ENCODE results near the gene SLC35A2. TPM values are rescaled to one million over a fixed set of nuclear protein-coding genes. Genes with fewer than 3 reads are reported as not detected.

SLC35A2 gene
- total RNA-seq, 6 experiments from 2014 or later: 15.0 to 19.5 (median 17.3) TPM

GRCh38 chrX:48942895-48943294, 31.4 kb upstream of the SLC35A2 start:
- 57% methylated on average over 1 of the region's 2 CpGs for WGBS (ENCODE audit: insufficient coverage, low coverage, low lambda C conversion rate, missing lambda C conversion rate)
- no peak overlapping the region for H3K27ac ChIP-seq
- peaks cover 0 to 3% (median 0%) of the 10 kb centered on the region in 4 donors for H3K36me3 ChIP-seq
- H3K27me3 ChIP-seq: no peaks in the 10 kb centered on the region
- no peak overlapping the region for H3K4me3 ChIP-seq
- intact Hi-C loops (cut with DNase I): no loop called here
- H3K9me3 ChIP-seq: no peaks in the 10 kb centered on the region
- TF ChIP-seq POLR2A (IDR thresholded peaks at IDR 0.05): no peak
- TF ChIP-seq CTCF (IDR thresholded peaks at IDR 0.05): no peak
- H3K4me1 ChIP-seq: no peaks in the 10 kb centered on the region
- DNase-seq: no peak
- ATAC-seq: no peak

GRCh38 chrX:48940404-48940955, 29.0 kb upstream of the SLC35A2 start:
- H3K36me3 ChIP-seq: peaks cover 0 to 3% (median 0%) of the 10 kb centered on the region in 4 donors
- H3K27ac ChIP-seq: no peak overlapping the region
- intact Hi-C loops (cut with DNase I): no loop called here
- H3K4me1 ChIP-seq: no peaks in the 10 kb centered on the region
- H3K4me3 ChIP-seq: no peak overlapping the region
- no peaks in the 10 kb centered on the region for H3K27me3 ChIP-seq
- ATAC-seq: no peak
- TF ChIP-seq CTCF (IDR thresholded peaks at IDR 0.05): no peak
- no peak for TF ChIP-seq POLR2A (IDR thresholded peaks at IDR 0.05)
- DNase-seq: no peak
- WGBS (ENCODE audit: insufficient coverage, low coverage, low lambda C conversion rate, missing lambda C conversion rate): 58% methylated on average over 2 of the region's 2 CpGs
- H3K9me3 ChIP-seq: no peaks in the 10 kb centered on the region

- Histone ChIP-seq H3K4me1 (no peaks in the 10 kb centered on the region), H3K36me3 (peaks cover 0 to 10% (median 0%) of the 10 kb centered on the region in 4 donors), H3K27ac (peak overlapping the region in 1 of 3 donors; percentile 40), H3K4me3 (no peak overlapping the region), H3K9me3 (no peaks in the 10 kb centered on the region), H3K27me3 (no peaks in the 10 kb centered on the region)
- 80% methylated on average over 3 of the region's 3 CpGs for WGBS (ENCODE audit: insufficient coverage, low coverage, low lambda C conversion rate, missing lambda C conversion rate)
- no peak for ATAC-seq
- intact Hi-C loops (cut with DNase I): no loop called here
- no peak for DNase-seq
- TF ChIP-seq POLR2A (IDR thresholded peaks at IDR 0.05): no peak
- TF ChIP-seq CTCF (IDR thresholded peaks at IDR 0.05): no peak
Measured at GRCh38 chrX:48939524-48940228, 28.2 kb upstream of the SLC35A2 start.

- 83% methylated on average over 1 of the region's 1 CpG for WGBS (ENCODE audit: insufficient coverage, low coverage, low lambda C conversion rate, missing lambda C conversion rate)
- Histone ChIP-seq H3K27me3 (no peaks in the 10 kb centered on the region), H3K4me1 (no peaks in the 10 kb centered on the region), H3K27ac (peak overlapping the region in 1 of 3 donors; percentile 40), H3K36me3 (peaks cover 0 to 17% (median 0%) of the 10 kb centered on the region in 4 donors), H3K9me3 (no peaks in the 10 kb centered on the region), H3K4me3 (no peak overlapping the region)
- TF ChIP-seq CTCF (IDR thresholded peaks at IDR 0.05) (no peak), POLR2A (IDR thresholded peaks at IDR 0.05) (no peak)
- intact Hi-C loops (cut with DNase I): no loop called here
- ATAC-seq (no peak), DNase-seq (no peak)
Measured at GRCh38 chrX:48938721-48939425, 27.4 kb upstream of the SLC35A2 start.

Measured in right lobe of liver (tissue), 6 donors.